Fibroblast of skin of right quadriceps (primary cell): ENCODE results near the gene KCNK15.

Experiments
- DNase-seq: peaks from one replicate; pipeline ENCODE4 v3.0.0-alpha.2; 2013

KCNK15 gene

DNA sequence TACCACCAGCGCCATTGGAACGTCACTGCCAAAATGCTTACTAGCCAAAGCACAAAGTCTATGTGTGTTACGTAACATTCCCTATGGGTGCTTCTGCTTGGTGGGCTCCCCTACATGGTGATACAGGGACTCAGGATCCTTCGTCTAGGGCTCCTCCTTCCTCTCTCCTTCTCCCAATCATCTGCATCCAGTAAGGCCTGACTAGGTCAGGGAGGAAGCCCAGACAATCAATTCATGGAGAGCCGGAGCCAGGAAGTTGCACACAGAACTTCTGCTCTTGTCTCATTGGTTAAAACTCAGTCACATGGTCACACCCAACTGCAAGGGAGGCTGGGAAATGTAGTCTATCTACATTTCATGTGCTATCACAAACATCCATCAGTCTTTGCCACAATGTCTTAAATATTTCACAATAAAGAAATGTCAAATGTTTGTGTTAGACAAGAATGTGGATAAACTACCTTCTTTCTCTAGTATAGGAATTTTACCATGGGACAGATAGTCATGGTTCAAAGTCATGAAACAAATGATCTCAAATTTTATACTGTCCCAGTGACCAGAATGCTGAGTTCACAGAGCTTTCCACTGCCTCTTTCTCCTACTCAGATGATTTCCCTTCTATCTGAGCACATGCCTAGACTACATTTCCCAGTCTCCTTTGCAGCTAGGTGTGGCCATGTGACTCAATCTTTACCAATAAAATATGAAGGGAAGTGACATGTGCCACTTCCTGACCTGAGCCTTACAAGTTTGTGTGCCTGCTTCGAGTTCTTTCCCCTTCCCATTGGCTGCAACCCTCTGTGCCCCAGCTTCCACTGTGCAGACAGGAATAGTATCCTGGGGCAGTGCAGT lies 9.3 kb upstream of the KCNK15 start:
- peak; percentile 91 for DNase-seq

GRCh38 chr20:44737116-44737515 lies 8.5 kb upstream of the KCNK15 start:
- no peak for DNase-seq

- peak; percentile 71 for DNase-seq
Measured at GRCh38 chr20:44738813-44739477, 6.7 kb upstream of the KCNK15 start.

- no peak for DNase-seq
Measured at GRCh38 chr20:44739942-44740341, 5.7 kb upstream of the KCNK15 start.

DNA sequence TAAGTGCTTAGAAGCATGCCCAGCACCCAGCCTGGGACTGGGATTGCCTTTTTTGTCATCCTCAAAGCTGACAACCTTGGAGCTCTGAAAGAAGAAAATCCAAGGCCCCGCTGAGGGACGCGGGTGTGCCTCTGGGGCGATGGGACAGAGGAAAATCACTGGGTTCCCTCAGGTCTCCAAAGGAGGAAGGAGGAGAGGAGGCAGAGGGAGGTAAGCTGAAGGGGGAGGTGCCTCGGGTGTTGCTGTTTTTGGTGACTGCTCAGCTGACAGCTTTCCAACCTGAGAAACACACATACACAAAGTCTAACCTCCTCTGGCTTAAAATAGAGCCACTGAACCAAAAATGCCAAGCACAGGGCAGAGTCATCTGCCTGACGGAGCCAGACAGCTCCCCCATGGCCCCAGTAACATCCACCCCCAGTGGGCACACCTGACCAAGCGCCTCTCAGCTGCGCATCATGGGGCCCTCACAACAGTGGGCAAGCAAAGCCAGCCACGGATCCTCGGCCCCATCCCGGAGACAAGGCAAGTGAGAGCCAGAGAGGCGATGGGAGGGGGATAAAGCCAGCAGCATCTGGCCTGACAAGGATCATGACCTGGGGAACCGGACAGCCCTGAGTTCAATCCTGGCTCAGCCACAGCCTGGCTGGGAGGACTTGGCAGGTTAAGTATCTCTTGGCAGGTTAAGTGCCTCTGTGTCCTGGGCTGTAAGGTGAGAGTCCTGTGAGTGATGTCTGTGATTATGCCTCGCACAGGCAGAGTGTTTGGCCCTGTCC lies 3.2 kb upstream of the KCNK15 start:
- DNase-seq: no peak

GRCh38 chr20:44743080-44743701 lies 2.5 kb upstream of the KCNK15 start:
- DNase-seq: no peak

DNA sequence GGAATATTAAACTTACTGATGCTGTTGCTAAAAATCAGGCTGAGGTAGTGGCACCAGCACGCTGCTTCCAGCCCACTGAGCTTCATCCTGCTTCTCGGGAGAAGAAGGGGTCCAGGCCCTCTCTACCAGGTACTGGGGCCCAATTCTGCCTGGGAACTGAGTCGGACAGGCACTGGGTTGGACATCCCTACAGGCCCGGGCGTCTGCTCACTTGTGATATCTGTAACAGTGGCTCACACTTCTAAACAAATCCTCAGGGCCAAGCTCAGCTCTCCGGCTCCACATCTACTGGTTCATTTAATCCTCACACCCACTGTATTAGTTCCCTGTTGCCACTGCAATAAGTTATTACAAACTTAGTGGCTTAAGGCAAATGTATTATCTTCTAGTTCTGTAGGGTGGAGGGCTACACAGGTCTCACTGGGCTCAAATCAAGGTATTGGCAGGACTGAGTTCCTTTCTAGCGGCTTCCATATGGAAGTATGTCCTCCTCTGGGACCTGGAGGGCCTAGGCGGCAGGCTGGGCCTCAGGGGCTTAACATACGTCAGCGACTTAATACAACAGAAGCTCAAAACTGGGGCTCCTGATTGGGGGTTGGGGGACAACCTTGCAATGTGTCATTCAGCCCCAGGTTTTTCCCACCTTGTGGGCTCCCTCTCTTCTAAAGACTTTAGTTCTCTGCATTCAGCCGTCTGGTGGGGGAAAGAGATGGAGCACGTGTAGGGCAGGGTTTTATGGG lies 1.6 kb upstream of the KCNK15 start:
- no peak for DNase-seq

DNA sequence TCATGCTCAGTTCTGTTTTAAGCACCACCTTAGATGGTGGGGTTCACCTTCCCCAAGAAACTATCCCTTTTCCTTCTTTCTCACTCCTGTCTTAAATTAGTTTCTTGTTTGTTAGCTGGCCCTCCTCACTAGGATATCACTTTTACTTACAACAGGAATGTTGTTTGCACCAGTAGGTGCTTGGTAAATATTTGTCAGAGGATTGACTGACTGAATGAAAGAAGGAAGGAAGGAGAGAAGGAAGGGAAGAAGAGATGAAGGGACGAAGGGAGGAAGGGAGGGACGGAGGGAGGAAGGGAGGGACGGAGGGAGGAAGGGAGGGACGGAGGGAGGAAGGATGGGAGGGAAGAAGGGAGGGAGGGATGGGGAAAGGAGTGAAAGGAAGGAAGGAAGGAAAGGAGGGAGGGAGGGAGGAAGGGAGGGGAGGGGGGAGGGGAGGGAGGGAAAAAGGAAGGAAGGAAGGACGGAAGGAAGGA lies 505 bp upstream of the KCNK15 start:
- DNase-seq: no peak

GRCh38 chr20:44746367-44747165 lies 901 bp downstream of the KCNK15 start:
- no peak for DNase-seq

- peak; percentile 62 for DNase-seq
Measured at GRCh38 chr20:44747166-44748004, 1.7 kb downstream of the KCNK15 start.

DNA sequence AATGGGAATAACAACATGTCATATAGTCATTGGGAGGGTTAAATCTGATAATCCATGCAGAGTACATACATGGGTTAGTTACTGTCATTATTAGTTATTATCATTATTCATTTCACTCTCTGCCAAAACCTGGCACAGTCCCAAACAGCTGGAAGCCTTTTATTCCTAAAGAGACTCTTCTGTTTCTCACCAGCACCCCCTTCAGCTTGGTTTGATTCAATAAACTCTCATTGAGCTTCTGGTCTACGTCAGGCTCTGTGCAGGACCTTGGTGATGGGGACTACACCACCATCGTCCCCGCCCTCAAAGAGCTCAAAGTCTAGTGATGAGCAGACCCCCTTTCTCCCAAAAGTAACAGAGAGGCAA lies 2.3 kb downstream of the KCNK15 start:
- DNase-seq: no peak

DNA sequence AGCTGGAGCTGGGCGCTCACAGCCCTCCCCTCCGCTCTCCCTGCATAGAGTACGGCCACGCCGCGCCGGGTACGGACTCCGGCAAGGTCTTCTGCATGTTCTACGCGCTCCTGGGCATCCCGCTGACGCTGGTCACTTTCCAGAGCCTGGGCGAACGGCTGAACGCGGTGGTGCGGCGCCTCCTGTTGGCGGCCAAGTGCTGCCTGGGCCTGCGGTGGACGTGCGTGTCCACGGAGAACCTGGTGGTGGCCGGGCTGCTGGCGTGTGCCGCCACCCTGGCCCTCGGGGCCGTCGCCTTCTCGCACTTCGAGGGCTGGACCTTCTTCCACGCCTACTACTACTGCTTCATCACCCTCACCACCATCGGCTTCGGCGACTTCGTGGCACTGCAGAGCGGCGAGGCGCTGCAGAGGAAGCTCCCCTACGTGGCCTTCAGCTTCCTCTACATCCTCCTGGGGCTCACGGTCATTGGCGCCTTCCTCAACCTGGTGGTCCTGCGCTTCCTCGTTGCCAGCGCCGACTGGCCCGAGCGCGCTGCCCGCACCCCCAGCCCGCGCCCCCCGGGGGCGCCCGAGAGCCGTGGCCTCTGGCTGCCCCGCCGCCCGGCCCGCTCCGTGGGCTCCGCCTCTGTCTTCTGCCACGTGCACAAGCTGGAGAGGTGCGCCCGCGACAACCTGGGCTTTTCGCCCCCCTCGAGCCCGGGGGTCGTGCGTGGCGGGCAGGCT lies 4.6 kb downstream of the KCNK15 start:
- DNase-seq: no peak

DNA sequence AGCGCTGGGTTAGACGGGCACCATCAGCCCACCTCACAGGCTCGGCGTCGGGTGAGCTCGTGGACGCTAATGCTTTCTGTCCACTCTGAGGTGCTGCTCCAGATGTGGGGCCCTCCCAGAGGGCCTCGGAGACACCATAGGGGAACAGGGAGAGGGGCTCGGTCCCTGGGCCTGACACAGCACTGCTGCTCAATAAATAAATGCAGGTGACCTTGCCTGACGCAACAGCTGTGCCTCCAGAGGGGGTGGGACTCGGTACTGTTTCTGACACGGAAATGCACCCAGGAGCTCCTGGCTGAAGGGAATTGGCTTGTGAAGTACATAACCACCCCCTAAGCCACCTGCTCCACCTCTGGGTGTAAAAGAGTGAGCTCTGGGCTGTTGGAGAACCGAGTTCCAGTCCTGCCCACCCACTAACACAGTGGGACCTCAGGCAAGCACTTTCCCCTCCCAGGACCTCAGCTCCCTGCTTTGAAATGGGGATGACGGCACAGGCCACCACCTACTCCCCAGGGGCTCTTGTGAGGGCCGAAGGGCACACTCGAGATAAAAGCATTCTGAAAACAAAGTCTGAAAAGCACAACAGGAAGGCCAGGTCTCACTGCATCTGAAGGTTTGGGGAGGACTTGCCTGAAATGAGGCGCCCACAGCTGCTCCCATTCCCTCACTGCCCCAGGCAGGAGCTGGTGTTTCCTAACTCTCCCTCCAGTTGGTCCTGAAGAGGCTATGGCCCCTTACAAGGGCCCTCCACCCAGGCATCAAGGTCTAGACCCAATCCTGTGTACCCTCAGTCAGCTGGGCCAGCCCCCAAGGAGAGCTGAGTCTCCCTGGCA lies 6.7 kb downstream of the KCNK15 start:
- no peak for DNase-seq

GRCh38 chr20:44754554-44754953 lies 8.9 kb downstream of the KCNK15 start:
- DNase-seq: no peak

- DNase-seq: no peak
Measured at GRCh38 chr20:44756011-44756688, 10.5 kb downstream of the KCNK15 start.

GRCh38 chr20:44756956-44757355 lies 11.3 kb downstream of the KCNK15 start:
- DNase-seq: no peak

- no peak for DNase-seq
Measured at GRCh38 chr20:44758247-44759101, 12.8 kb downstream of the KCNK15 start.
